ENCODE measurements around the gene PDE6G.
A peak's percentile ranks its signal among the peaks of the same experiment; 100 is the strongest.
"Not testable (repeated sequence)": the region's sequence is repeated elsewhere in the genome, so short reads cannot be mapped to it uniquely, and the experiment has no call there.

Gene PDE6G

DNA sequence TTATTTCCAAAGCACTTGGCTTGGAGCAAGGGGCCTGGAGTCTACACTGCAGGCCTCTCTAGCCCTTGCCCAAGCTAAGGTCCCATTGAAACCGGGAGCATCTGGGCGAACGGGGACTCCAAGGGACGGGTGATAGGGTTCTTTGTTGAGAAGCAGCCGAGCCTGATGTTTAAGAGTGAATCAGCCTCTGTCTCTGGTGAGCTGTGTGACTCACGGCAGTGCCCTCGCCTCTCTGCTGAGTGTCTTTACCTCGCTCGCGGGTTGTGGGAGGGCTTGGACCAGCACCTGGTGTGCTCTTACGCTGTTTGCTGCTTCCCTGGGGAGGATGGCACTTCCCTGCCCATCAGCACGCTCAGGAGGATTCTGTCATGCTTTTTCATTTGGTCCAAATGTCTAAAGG, 28.8 kb upstream of the PDE6G start:
- no peaks in the 10 kb centered on the region for H3K9me3 ChIP-seq (ENCODE audit: insufficient read depth, low read depth, low read length)
- H3K36me3 ChIP-seq (ENCODE audit: insufficient read depth, low read length), result peaks cover 50% of the 10 kb centered on the region
- peaks cover 9% of the 10 kb centered on the region; the same call in 1 of the 2 replicates for H3K4me1 ChIP-seq (ENCODE audit: insufficient read depth, low read length)
- H3K4me3 ChIP-seq (ENCODE audit: low read length), result peak overlapping the region; percentile 89
- H3K9ac ChIP-seq (ENCODE audit: low read depth, low read length), result peak overlapping the region; percentile 75
- no peak overlapping the region for H3K27ac ChIP-seq (ENCODE audit: low read depth, low read length)
- WGBS, result 81% methylated on average over 12 of the region's 12 CpGs
- H3K27me3 ChIP-seq (ENCODE audit: insufficient read depth, low read length), result no peaks in the 10 kb centered on the region

DNA sequence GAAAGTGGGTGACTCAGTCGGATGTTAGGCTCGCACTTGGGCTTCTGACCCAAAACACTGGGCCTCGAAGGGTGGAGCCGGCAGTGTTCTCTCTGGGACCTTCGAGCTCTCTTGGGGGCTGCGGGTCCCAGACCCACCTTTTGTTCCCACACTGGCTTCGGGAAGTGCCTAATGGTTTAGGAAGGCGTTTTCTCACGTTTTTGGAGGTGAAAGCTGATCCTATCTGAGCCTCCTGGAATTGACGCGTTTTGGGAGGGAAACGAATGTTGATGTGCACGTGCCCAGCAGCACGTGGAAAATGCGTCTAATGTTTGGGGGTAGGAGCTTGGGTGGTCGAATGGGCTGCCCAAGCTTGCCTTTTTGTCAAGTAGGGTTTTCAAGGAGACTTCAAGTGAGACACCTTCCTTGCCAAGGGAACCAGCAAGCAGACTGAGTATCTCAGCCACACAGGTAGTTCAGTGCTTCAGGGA, 28.1 kb upstream of the PDE6G start:
- H3K4me3 ChIP-seq (ENCODE audit: low read length), result peak overlapping the region; percentile 89

DNA sequence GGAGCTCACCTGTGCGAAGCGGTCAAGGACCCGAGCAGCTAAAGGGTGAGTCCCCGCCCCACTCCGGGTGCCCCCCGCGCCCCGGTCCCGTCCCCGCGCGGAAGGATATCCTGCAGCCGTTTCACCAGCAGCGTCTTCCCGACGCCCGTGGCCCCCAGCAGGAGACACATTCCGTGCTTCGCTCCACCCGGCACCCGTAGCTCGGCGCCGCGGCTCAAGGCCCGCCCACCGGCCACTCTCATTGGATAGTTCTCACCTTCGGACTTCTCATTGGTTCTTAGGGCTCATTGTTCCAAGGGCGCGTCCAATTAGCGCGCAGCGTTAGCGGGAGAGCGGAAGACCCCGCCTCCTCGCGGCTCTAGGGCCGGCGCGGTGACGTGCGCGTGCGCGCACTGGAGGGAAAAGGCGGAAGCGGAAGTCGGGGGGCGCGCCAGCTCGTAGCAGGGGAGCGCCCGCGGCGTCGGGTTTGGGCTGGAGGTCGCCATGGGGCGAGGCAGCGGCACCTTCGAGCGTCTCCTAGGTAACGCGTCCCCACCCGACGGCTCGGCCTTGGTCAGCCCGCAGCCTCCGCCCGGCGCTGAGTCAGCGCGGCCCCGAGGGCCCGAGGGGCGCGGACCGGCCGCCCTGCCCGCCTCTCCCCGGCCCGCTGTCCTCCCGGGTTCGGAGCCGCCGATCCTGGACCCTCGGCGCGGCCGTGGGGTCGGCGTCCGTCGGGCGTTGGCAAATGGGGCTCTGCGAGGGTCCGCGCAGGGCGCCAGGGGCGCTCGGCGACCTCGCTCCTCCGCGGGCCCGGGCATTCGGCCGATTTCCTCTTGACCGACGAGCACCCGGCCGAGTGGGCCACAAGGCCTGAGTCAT, 27.5 kb upstream of the PDE6G start, which contains the start of the genes ARL16 and HGS:
Gene ARL16 (minus strand): TSS at position 214 of the 858 bp plus-strand sequence. CDS start 44 bp downstream, at position 170.
Gene HGS (plus strand): TSS at position 428 of the 858 bp plus-strand sequence. CDS start 56 bp downstream, at position 484.
- Histone ChIP-seq H3K9me3 (ENCODE audit: insufficient read depth, low read depth, low read length) (no peaks in the 10 kb centered on the region), H3K27ac (ENCODE audit: low read depth, low read length) (peak within 1 kb of the TSS; percentile 85), H3K4me1 (ENCODE audit: insufficient read depth, low read length) (peaks cover 9% of the 10 kb centered on the region; the same call in 1 of the 2 replicates), H3K36me3 (ENCODE audit: insufficient read depth, low read length) (peaks cover 40% of the 10 kb centered on the region), H3K27me3 (ENCODE audit: insufficient read depth, low read length) (no peaks in the 10 kb centered on the region), H3K4me3 (ENCODE audit: low read length) (peak within 1 kb of the TSS; percentile 89), H3K9ac (ENCODE audit: low read depth, low read length) (peak within 1 kb of the TSS; percentile 85)
- under 1% methylated on average over 112 of the region's 112 CpGs for WGBS

More for the DNA sequence above, 28.1 kb upstream of the PDE6G start:
- no peaks in the 10 kb centered on the region for H3K27me3 ChIP-seq (ENCODE audit: insufficient read depth, low read length)
- peaks cover 46% of the 10 kb centered on the region for H3K36me3 ChIP-seq (ENCODE audit: insufficient read depth, low read length)
- peaks cover 9% of the 10 kb centered on the region; the same call in 1 of the 2 replicates for H3K4me1 ChIP-seq (ENCODE audit: insufficient read depth, low read length)
- H3K27ac ChIP-seq (ENCODE audit: low read depth, low read length), result peak overlapping the region; percentile 43
- no peaks in the 10 kb centered on the region for H3K9me3 ChIP-seq (ENCODE audit: insufficient read depth, low read depth, low read length)
- H3K9ac ChIP-seq (ENCODE audit: low read depth, low read length), result peak overlapping the region; percentile 75
- WGBS, result 12% methylated on average over 16 of the region's 16 CpGs

DNA sequence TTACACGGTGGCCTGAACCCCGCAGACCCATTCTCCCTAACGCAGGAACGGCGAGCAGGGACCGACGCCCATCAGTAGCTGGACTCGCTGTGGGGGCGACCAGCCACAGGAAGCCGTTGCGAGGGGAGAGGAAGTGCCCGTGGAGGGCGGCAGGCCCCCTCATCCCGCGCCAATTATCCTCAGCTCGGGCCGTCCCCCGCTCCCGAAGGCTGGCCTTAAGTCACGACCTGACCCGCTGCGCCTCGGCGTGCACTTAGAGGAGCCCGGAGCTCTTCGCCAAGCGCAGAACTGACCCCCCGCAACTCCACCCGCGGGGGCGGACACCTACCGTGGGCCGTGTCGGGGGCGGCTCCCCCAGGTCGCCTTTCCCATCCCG, 26.9 kb upstream of the PDE6G start:
- Histone ChIP-seq H3K9ac (ENCODE audit: low read depth, low read length) (peak overlapping the region; percentile 85), H3K4me3 (ENCODE audit: low read length) (peak overlapping the region; percentile 89), H3K4me1 (ENCODE audit: insufficient read depth, low read length) (peaks cover 9% of the 10 kb centered on the region; the same call in 1 of the 2 replicates), H3K36me3 (ENCODE audit: insufficient read depth, low read length) (peaks cover 34% of the 10 kb centered on the region), H3K9me3 (ENCODE audit: insufficient read depth, low read depth, low read length) (no peaks in the 10 kb centered on the region), H3K27ac (ENCODE audit: low read depth, low read length) (peak overlapping the region; percentile 85), H3K27me3 (ENCODE audit: insufficient read depth, low read length) (no peaks in the 10 kb centered on the region)
- under 1% methylated on average over 37 of the region's 37 CpGs for WGBS

DNA sequence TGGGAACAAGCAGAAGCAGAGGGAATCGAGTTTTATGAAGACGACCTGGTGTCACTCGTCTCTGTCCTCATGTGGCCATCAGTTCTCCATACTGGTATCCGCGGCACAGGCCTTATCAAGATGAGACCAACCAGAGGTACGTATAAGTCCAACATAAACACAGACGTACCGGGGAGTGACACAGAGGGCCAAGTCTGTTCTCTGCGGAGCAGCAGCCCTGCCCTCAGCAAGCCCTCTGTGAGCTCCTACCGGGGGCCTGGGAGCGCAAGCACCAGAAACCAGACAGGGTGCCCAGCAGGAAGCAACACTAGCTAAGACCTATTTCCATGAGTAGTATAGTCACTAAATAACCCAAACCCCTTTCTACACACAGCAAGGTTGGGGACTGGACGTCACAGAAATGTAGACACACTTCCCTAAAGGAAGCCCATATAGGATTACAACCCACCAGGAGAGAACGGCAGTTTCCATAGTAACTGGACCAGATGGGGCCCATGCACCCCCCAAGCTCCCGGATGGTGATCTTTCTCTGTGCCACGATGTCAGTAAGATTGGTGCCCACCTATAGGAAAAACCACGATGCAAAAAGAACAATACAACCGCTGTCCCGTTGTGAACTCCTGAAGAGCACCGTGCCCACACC, 26.3 kb upstream of the PDE6G start:
- Histone ChIP-seq H3K27me3 (ENCODE audit: insufficient read depth, low read length) (no peaks in the 10 kb centered on the region), H3K9me3 (ENCODE audit: insufficient read depth, low read depth, low read length) (no peaks in the 10 kb centered on the region), H3K4me1 (ENCODE audit: insufficient read depth, low read length) (peaks cover 9% of the 10 kb centered on the region; the same call in 1 of the 2 replicates), H3K4me3 (ENCODE audit: low read length) (peak overlapping the region; percentile 89), H3K27ac (ENCODE audit: low read depth, low read length) (peak overlapping the region; percentile 85), H3K36me3 (ENCODE audit: insufficient read depth, low read length) (peaks cover 29% of the 10 kb centered on the region), H3K9ac (ENCODE audit: low read depth, low read length) (peak overlapping the region; percentile 85)
- WGBS, result 51% methylated on average over 19 of the region's 19 CpGs

DNA sequence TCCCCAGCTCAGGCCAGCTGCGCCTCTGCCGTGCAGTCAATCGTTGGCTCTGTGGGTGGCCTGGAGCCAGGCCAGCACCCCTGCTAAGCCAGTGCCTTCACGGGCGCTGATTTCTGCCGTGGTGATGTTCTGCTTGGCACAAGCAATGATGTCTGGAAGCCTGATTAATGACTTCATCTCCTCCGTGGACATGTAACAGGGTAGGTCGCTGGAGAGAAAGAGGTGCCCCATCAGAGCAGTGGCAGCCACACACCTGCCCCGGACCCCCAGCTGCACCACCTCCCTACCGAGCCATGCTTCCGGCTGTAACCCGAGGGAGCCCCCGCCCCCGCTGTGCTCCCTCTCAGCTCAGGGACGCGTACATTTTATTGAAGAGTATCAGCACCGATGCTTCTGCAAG, 25.3 kb upstream of the PDE6G start:
- H3K9me3 ChIP-seq (ENCODE audit: insufficient read depth, low read depth, low read length), result no peaks in the 10 kb centered on the region
- no peak overlapping the region for H3K4me3 ChIP-seq (ENCODE audit: low read length)
- H3K27me3 ChIP-seq (ENCODE audit: insufficient read depth, low read length), result no peaks in the 10 kb centered on the region
- peaks cover 9% of the 10 kb centered on the region; the same call in 1 of the 2 replicates for H3K4me1 ChIP-seq (ENCODE audit: insufficient read depth, low read length)
- no peak overlapping the region for H3K27ac ChIP-seq (ENCODE audit: low read depth, low read length)
- no peak overlapping the region for H3K9ac ChIP-seq (ENCODE audit: low read depth, low read length)
- 94% methylated on average over 17 of the region's 17 CpGs for WGBS
- peaks cover 19% of the 10 kb centered on the region for H3K36me3 ChIP-seq (ENCODE audit: insufficient read depth, low read length)

DNA sequence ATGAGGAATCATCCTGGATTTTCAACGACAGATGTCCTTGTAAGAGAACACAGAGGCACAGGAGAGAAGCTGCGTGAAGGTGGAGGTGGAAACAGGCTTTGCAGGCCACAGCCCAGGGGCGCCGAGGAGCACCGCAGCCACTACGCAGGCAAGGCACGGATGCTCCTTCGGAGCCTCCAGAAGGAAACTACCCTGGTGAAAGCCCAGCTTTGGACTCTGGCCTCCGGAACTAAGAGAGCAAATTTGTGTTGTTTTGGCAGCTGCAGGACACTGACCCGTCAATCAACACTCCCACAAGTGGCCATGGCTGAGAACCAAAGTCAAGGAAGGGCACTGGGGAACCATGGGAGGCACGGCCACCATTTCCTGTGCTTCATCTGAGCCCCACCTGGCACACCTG, 23.8 kb upstream of the PDE6G start:
- H3K4me3 ChIP-seq (ENCODE audit: low read length), result no peak overlapping the region
- no peak overlapping the region for H3K27ac ChIP-seq (ENCODE audit: low read depth, low read length)
- peaks cover 9% of the 10 kb centered on the region; the same call in 1 of the 2 replicates for H3K36me3 ChIP-seq (ENCODE audit: insufficient read depth, low read length)
- no peaks in the 10 kb centered on the region for H3K27me3 ChIP-seq (ENCODE audit: insufficient read depth, low read length)
- H3K4me1 ChIP-seq (ENCODE audit: insufficient read depth, low read length), result peaks cover 6% of the 10 kb centered on the region; the same call in 1 of the 2 replicates
- H3K9ac ChIP-seq (ENCODE audit: low read depth, low read length), result no peak overlapping the region
- no peaks in the 10 kb centered on the region for H3K9me3 ChIP-seq (ENCODE audit: insufficient read depth, low read depth, low read length)
- whole genome bisulfite sequencing, result 94% methylated on average over 11 of the region's 11 CpGs

DNA sequence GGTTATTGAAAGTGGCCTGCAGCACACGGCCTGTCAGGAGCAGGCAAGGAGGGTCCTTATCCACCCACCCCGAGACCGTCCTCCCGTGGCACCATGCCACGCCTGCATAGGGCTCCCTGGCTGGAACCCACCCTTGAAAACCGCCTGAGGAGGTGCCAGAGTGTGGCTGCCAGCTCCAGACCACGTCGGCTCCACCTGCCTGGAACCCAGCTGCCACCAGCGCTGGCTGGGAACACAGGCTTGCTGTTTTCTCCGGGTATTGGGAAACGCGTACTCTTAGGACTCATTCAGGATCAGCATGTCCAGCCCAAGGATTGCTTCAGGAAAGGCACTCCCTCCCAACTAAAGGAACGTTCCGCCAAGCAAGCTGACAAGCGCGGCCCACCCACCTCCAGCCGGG, 20.6 kb upstream of the PDE6G start:
- Histone ChIP-seq H3K9me3 (ENCODE audit: insufficient read depth, low read depth, low read length) (no peaks in the 10 kb centered on the region), H3K27me3 (ENCODE audit: insufficient read depth, low read length) (no peaks in the 10 kb centered on the region), H3K4me3 (ENCODE audit: low read length) (no peak overlapping the region), H3K36me3 (ENCODE audit: insufficient read depth, low read length) (peaks cover 39% of the 10 kb centered on the region), H3K4me1 (ENCODE audit: insufficient read depth, low read length) (no peaks in the 10 kb centered on the region), H3K9ac (ENCODE audit: low read depth, low read length) (no peak overlapping the region), H3K27ac (ENCODE audit: low read depth, low read length) (no peak overlapping the region)
- 95% methylated on average over 17 of the region's 17 CpGs for WGBS

DNA sequence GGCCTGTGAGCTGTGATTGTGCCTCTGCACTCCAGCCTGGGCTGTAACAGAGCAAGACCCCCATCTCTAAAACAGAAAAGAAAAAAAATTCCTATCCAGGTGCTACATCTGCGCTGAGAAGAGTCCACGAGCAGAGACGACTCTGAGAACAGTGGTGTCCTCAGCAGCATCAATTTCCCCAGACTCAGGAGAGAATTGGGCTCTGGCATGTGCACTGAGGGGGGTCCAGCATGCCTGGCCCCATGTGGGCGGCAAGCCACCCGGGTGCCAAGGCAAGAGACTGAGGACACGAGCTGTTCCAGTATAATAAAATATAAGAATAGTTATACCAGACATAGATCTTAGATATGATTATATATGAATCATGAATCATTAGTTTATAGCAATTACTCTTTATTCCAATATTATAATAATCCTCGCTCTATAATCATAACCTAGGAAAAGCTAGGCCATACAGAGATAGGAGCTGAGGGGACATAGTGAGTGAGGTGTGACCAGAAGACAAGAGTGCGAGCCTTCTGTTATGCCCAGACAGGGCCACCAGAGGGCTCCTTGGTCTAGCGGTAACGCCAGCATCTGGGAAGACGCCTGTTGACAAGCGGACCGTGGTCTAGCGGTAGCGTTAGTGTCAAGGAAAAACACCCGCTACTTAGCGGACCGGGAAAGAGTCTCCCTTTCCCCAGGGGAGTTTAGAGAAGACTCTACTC, 19.3 kb upstream of the PDE6G start:
- not testable (repeated sequence) for H3K4me3 ChIP-seq (ENCODE audit: low read length); H3K27me3 ChIP-seq (ENCODE audit: insufficient read depth, low read length); H3K9me3 ChIP-seq (ENCODE audit: insufficient read depth, low read depth, low read length); H3K4me1 ChIP-seq (ENCODE audit: insufficient read depth, low read length); H3K9ac ChIP-seq (ENCODE audit: low read depth, low read length); H3K27ac ChIP-seq (ENCODE audit: low read depth, low read length)
- H3K36me3 ChIP-seq (ENCODE audit: insufficient read depth, low read length), result peaks cover 45% of the 10 kb centered on the region
- 36% methylated on average over 11 of the region's 18 CpGs for WGBS

DNA sequence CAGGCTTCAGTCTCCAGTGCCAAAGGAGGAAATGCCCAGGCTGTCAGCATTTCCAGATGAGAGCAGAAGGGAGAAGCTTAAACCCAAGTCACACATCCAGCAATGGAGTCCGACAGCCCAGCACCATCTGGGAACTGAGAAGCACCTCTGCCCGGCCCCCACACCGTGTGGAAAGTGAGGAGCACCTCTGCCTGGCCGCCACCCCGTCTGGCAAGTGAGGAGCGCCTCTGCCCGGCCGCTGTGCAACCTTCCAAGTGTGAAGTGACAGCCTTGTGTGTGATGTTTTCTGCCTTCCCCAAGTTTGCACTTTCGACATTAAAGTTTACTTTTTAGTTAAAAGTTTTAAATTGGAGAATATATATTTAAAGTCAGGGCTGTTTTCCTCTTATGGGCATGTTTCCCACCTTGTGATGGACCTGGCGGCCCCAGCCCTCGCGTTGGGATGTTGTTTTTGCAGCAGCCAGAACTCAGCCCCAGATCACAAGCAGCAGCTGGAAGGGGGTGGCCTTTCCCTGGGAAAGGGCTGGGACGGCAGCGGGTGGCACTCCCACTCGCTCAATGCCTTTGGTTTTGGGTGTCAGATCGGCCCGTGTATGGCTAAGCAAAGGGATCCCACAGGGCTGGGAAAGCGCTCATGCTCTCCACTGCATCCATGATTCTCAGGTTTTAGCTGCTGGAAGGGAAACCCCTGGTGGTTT, 17.4 kb upstream of the PDE6G start:
- Histone ChIP-seq H3K36me3 (ENCODE audit: insufficient read depth, low read length) (peaks cover 64% of the 10 kb centered on the region), H3K27ac (ENCODE audit: low read depth, low read length) (no peak overlapping the region), H3K27me3 (ENCODE audit: insufficient read depth, low read length) (no peaks in the 10 kb centered on the region), H3K9ac (ENCODE audit: low read depth, low read length) (no peak overlapping the region), H3K4me3 (ENCODE audit: low read length) (no peak overlapping the region), H3K9me3 (ENCODE audit: insufficient read depth, low read depth, low read length) (no peaks in the 10 kb centered on the region), H3K4me1 (ENCODE audit: insufficient read depth, low read length) (no peaks in the 10 kb centered on the region)
- 94% methylated on average over 18 of the region's 18 CpGs for WGBS
